Colon (tissue), 2 donors: Measurements from ENCODE around the gene DUSP16.
"Not testable (repeated sequence)": the region's sequence is repeated elsewhere in the genome, so short reads cannot be mapped to it uniquely, and the experiment has no call there.

Experiments
- FAIRE-seq: peaks from 2 replicates; lab custom pipeline; 2012; peaks lifted over from hg19 to GRCh38; lab: Jason Lieb, UNC
- donor health status: control.
- donor health status: control.

DUSP16 gene

DNA sequence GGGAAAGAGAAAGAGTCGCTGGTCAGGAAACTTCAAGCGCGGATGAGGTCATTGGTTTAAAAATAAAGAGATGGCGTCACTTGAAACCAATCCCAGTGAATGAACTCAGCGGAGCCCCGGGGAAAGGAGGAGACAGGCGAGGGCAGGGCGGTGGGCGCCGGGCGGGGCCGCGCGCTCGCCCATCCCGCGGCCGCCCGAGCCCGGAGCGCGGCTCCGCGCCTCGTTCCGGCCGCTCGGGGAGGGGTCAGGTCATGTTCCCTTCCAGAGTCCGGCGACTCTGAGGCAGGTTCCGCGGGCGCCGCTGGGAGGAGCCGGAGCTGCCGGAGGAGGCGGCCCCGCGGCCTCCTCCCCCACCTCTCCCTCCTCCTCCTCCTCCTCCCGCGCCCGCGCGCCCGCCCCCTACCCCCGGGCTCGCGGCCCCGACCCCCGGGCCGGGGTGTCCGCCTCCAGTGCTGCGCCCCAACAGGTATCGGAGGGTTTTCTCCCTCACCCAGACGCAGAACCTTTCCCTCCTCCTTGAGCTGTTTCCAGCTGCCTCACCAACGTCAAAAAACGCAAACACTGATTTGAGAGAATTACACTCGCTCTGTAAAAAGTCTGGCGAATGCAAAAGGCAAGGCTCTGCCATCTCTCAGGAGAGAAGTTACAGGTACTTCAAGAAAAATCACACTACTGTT lies at the start of gene DUSP16:
DUSP16 (minus strand) TSS at position 279 of the 677 bp plus-strand sequence. CDS start 41,765 bp downstream, outside the sequence.
- no peak for FAIRE-seq

DNA sequence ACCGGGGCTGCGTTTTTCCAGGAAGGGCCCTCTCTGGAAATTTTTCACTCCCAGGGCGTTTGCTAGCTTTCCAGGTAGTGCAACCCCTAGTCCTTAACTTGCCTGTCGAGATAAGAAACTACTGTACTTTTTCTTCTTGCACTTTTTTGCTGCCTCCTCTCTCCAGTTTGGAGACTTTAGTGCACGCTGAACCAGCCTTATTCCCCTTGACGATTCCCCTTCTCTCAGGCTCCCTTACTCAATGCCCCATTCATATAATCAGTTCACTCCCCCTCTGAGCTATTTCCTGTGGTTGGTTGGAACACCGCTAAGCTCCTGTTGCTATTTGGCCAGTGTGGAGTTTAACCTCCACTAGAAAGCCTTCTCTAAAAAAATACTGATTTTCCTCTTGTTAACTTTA lies 49.7 kb upstream of the DUSP16 start:
- FAIRE-seq = no peak

- no peak for FAIRE-seq
Observed at GRCh38 chr12:12611512-12612306, 49.0 kb upstream of the DUSP16 start, which contains the start of gene CREBL2. Gene CREBL2 (plus strand): TSS chr12:12611876. CDS start chr12:12612173, 297 bp downstream.

- FAIRE-seq = no peak
Observed at GRCh38 chr12:12610711-12611110, 48.0 kb upstream of the DUSP16 start.

DNA sequence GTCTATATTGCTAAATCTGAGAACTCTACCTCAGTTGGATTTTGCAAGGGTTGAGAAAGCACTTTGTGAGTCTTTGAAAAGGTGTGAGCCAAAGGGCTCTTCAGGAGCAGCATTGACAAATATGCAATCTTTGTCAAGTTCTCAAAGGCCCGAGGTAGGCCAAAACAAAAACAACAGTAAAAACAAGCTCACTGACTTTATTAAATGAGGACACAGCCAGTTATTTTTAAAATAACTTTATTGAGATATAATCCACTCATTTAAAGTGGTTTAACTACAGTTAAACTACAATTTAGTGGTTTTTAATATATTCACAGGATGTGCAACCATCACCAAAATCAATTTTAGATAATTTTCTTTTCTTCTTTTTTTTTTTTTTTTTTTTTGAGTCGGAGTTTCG lies 47.0 kb upstream of the DUSP16 start:
- no peak for FAIRE-seq

DNA sequence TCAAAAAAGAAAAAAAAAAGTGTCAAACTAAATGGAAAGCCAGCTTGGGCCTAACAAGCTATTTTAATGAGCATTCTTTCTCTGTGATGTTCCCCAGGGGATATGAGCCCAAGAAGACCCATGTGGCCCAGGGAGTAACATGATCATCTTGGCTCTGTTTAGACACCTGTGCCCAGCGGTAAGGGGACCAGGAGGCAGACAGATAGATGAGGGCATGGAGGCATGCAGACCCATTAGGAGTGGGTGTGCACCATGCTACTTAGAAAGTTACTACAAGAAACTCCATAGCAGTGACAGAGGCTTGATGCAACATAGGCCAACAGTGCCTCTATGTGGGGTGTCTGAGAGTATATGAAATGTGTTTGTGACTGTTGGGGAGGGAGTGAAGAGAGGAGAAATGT lies 45.9 kb upstream of the DUSP16 start:
- no peak for FAIRE-seq

GRCh38 chr12:12606781-12607589 lies 44.3 kb upstream of the DUSP16 start:
- FAIRE-seq = no peak

GRCh38 chr12:12604740-12605139 lies 42.1 kb upstream of the DUSP16 start:
- FAIRE-seq = no peak

GRCh38 chr12:12600659-12601058 lies 38.0 kb upstream of the DUSP16 start:
- FAIRE-seq = no peak

DNA sequence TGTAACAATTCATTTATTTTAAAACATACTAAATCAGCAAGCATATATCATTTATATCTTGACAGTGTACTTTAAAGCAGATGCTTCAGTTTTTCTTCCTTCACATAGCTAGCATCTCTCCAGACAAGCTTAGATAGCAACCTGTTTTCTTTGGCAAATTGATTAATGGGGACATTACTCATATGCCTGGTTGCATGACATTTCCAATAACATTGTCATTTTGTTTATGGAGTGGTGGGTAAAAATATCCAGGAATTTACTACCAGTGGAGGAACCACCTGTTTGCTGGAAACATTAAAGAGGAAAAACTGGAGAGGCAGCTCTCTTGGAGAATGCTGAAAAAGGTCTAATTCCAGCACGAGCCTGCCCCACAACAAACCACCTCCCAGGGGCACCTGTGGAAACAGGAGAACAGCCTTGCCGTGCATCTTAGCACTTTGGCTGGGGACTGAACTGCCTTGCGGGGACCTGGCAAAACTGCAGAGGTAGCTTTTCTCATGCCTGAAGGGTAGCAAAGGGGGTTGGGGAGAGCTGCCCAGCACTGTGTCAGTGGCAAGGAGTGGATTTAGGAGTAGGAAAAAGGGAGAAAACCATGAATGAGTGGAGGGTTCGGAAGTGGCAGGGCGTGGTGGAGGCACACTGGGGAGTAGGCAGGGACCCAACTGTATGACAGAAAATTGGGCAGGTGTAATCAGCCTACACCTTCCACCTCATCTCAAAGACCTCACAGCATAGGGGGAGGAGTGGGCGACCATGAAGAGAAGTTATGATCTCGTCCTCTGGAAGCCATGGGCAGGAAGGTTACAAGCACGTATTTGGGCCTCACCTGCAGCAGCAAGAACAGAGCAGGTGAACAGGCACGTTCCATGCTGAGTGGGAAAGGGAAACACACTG lies 37.3 kb upstream of the DUSP16 start:
- FAIRE-seq = no peak

DNA sequence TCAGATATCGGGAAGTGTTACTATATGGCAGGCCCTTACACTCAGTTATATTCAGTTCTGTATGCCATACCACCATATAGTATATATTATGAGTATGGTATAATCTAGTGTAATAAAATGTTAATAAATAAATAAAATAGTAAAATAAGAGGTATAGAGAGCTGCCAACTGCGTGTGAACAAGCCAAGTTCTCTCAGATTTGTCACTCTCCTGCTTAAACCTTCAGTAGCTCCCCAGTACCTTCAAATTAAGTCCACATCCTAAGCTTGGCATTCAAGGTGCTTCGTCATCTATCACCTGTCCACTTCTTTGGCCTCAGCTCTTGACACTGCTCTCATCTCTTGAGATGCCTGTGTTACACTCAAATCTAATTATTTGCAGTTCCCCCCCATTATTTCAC lies 36.2 kb upstream of the DUSP16 start:
- FAIRE-seq = no peak

DNA sequence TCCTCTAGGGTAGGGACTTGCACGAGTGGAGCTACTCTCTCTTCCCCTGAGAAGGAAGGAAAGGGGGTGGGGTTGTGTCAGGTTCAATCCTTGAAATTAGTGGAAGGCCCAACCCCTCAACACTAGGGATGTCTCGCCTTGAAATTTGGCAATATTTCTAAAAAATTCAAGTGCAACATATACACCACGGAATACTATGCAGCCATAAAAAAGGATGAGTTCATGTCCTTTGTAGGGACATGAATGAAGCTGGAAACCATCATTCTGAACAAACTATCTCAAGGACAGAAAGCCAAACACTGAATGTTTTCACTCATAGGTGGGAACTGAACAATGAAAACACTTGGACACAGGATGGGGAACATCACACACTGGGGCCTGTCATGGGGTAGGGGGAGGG lies 33.9 kb upstream of the DUSP16 start:
- FAIRE-seq = not testable (repeated sequence)

- not testable (repeated sequence) for FAIRE-seq
Observed at GRCh38 chr12:12595929-12596328, 33.3 kb upstream of the DUSP16 start.

DNA sequence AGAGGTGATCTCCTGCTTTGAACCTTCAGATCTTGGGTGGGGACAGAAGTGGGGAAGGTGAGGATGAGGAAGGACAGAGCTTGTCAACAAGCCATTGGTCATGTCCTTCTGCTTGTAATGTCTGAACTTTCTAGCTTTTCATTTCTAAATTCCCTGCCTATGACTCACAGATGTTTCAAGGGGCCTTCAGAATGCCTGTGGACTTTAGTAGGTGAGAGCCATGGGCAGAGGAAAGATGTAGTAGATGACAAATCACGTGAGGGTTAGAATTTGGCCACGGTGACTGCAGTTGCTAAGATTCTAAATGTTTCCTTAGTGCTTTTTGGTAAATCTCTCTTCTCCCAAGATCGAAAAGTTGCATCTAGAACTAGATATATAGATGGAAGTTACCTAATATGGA lies 30.3 kb upstream of the DUSP16 start:
- FAIRE-seq = no peak

GRCh38 chr12:12590961-12591360 lies 28.3 kb upstream of the DUSP16 start:
- no peak for FAIRE-seq

GRCh38 chr12:12588436-12588835 lies 25.8 kb upstream of the DUSP16 start:
- FAIRE-seq = not testable (repeated sequence)

DNA sequence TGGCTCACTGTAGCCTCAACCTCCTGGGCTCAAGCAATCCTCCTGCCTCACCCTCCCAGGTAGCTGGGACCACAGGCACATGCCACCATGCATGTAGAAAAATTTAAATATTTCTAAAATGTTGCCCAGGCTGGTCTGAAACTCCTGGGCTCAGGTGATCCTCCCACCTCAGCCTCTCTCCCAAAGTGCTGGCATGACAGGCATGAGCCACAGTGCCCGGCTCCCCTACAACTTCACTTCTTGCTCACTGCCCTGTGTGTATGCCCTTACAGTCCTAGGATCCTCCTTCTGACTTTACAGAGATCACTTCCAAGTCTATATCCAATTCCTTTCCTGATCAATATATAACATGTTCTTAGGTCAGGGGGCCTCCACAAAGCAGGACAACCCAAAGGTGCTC lies 25.2 kb upstream of the DUSP16 start:
- no peak for FAIRE-seq

GRCh38 chr12:12586879-12587675 lies 24.4 kb upstream of the DUSP16 start:
- no peak for FAIRE-seq

- no peak for FAIRE-seq
Observed at GRCh38 chr12:12585115-12585863, 22.6 kb upstream of the DUSP16 start.
